ENCODE data around the gene SPOCK3. TPM values are rescaled to one million over a fixed set of nuclear protein-coding genes. Genes with fewer than 3 reads are reported as not detected.

Gene SPOCK3
- total and polyA plus RNA-seq, 2 donors (not counting 3 experiments of a cell fraction or from before 2014, with no cell fraction given) = 0.10 TPM; not detected in 1

DNA sequence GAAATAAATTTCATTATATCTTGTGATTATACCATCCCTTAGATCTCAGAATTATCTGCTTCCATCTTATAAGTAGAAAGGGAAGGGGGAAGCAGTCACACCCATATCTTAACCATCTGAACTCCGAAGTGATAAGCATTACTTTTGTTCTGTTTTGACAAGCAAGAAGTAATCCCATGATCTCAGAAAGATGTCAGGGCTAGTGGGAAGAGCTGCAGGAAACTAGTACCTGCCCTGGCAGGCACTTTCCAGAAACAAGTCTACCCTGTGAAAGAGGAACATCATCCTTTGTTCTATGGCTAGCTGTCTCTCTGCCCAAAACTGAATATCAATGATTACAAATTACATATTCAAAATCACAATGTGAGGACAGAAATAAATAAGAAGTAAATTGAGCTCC lies 244.4 kb downstream of the SPOCK3 start:
- no peak overlapping the region for H3K27ac ChIP-seq (ENCODE audit: insufficient read depth, low read depth, low read length)
- intact Hi-C loops (cut with micrococcal nuclease) (no loop called here), dilution Hi-C loops (cut with MboI; ENCODE audit: extremely low pct_ligation_motif_present, low sequenced_read_pairs) (no loop called here)
- no peaks in the 10 kb centered on the region for H3K79me2 ChIP-seq (ENCODE audit: control insufficient read depth, insufficient read depth, low read length)
- H3K9ac ChIP-seq (replicated peaks; ENCODE audit: extremely low read depth, insufficient read depth, low read length) = no peak overlapping the region
- H3K4me3 ChIP-seq (replicated peaks in 1 of 3; ENCODE audit: insufficient read depth in 1 of 3, low read depth in 1 of 3, low read length in 3 of 3) = no peak overlapping the region
- no peaks in the 10 kb centered on the region for H3K9me3 ChIP-seq (replicated peaks; ENCODE audit: control insufficient read depth, insufficient read depth, low read length)
- TF ChIP-seq, protein P1, sequence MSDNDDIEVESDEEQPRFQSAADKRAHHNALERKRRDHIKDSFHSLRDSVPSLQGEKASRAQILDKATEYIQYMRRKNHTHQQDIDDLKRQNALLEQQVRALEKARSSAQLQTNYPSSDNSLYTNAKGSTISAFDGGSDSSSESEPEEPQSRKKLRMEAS (IDR thresholded peaks at IDR 0.05; ENCODE audit: insufficient read depth, insufficient read length) = no peak
- no peak for TF ChIP-seq POLR2AphosphoS5 (IDR thresholded peaks at IDR 0.05; ENCODE audit: insufficient read depth, low read depth, low read length)
- no peak for TF ChIP-seq MYC (IDR thresholded peaks at IDR 0.05; ENCODE audit: low read depth, low read length)
- TF ChIP-seq FOS (IDR thresholded peaks at IDR 0.05; ENCODE audit: borderline replicate concordance, insufficient read depth, low read length) = no peak
- no peak for TF ChIP-seq GATA2 (IDR thresholded peaks at IDR 0.05; ENCODE audit: insufficient read depth, insufficient read length, low read depth, low read length)
- no peak for TF ChIP-seq POLR2A (IDR thresholded peaks at IDR 0.05; ENCODE audit: low read depth, low read length)
- TF ChIP-seq EZH2 (IDR thresholded peaks at IDR 0.05; ENCODE audit: borderline replicate concordance, low read depth, low read length, severe bottlenecking) = no peak
- TF ChIP-seq, protein P2, sequence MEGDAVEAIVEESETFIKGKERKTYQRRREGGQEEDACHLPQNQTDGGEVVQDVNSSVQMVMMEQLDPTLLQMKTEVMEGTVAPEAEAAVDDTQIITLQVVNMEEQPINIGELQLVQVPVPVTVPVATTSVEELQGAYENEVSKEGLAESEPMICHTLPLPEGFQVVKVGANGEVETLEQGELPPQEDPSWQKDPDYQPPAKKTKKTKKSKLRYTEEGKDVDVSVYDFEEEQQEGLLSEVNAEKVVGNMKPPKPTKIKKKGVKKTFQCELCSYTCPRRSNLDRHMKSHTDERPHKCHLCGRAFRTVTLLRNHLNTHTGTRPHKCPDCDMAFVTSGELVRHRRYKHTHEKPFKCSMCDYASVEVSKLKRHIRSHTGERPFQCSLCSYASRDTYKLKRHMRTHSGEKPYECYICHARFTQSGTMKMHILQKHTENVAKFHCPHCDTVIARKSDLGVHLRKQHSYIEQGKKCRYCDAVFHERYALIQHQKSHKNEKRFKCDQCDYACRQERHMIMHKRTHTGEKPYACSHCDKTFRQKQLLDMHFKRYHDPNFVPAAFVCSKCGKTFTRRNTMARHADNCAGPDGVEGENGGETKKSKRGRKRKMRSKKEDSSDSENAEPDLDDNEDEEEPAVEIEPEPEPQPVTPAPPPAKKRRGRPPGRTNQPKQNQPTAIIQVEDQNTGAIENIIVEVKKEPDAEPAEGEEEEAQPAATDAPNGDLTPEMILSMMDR (IDR thresholded peaks at IDR 0.05; ENCODE audit: extremely low read depth in 1 of 2, insufficient read depth in 1 of 2, low read depth in 1 of 2, low read length in 2 of 2) = no peak
- no peak for TF ChIP-seq JUN (IDR thresholded peaks at IDR 0.05; ENCODE audit: borderline replicate concordance, insufficient read depth, insufficient read length, low read depth)
- H3K9me1 ChIP-seq (replicated peaks; ENCODE audit: control insufficient read depth, extremely low read depth, insufficient read depth, low read length) = no peaks in the 10 kb centered on the region
- POLR2A ChIA-PET = no interaction called here
- no peaks in the 10 kb centered on the region for H3K27me3 ChIP-seq (ENCODE audit: control insufficient read depth in 2 of 2, insufficient read depth in 2 of 2, low read length in 2 of 2)
- CTCF ChIA-PET = interaction anchor here (1.1 kb wide), 1 partner anchor 9 kb away, joined by 3 read pairs; no protein-coding TSS in a partner anchor
- BruUV-seq (replicated peaks) = no TSS peak
- H3K36me3 ChIP-seq (ENCODE audit: control insufficient read depth in 2 of 2, extremely low read depth in 1 of 2, insufficient read depth in 2 of 2, low read length in 2 of 2) = no peaks in the 10 kb centered on the region
- H2AFZ ChIP-seq (ENCODE audit: low read depth, low read length) = no peak overlapping the region
- DNase-seq (ENCODE audit: low read depth, low spot score) (no peak), FAIRE-seq (no peak)
- H3K4me1 ChIP-seq (ENCODE audit: control insufficient read depth, extremely low read depth, insufficient read depth, low read length) = no peaks in the 10 kb centered on the region
- no peak overlapping the region for H3K4me2 ChIP-seq (ENCODE audit: insufficient read depth, low read length)
- no peaks in the 10 kb centered on the region for H4K20me1 ChIP-seq (replicated peaks; ENCODE audit: control insufficient read depth, extremely low read depth, insufficient read depth, low read length)
